HG03196 (cell line): ENCODE results near the gene UBASH3B.
A peak's percentile ranks its signal among the peaks of the same experiment; 100 is the strongest.
"Not testable (repeated sequence)": the region's sequence is repeated elsewhere in the genome, so short reads cannot be mapped to it uniquely, and the experiment has no call there.

Experiments
- ATAC-seq: cut with Tn5 transposase; IDR thresholded peaks from one replicate; pipeline ENCODE4 v1.9.1; 2021; ENCODE audit not compliant: unreplicated experiment

The UBASH3B gene, protein sequence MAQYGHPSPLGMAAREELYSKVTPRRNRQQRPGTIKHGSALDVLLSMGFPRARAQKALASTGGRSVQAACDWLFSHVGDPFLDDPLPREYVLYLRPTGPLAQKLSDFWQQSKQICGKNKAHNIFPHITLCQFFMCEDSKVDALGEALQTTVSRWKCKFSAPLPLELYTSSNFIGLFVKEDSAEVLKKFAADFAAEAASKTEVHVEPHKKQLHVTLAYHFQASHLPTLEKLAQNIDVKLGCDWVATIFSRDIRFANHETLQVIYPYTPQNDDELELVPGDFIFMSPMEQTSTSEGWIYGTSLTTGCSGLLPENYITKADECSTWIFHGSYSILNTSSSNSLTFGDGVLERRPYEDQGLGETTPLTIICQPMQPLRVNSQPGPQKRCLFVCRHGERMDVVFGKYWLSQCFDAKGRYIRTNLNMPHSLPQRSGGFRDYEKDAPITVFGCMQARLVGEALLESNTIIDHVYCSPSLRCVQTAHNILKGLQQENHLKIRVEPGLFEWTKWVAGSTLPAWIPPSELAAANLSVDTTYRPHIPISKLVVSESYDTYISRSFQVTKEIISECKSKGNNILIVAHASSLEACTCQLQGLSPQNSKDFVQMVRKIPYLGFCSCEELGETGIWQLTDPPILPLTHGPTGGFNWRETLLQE

DNA sequence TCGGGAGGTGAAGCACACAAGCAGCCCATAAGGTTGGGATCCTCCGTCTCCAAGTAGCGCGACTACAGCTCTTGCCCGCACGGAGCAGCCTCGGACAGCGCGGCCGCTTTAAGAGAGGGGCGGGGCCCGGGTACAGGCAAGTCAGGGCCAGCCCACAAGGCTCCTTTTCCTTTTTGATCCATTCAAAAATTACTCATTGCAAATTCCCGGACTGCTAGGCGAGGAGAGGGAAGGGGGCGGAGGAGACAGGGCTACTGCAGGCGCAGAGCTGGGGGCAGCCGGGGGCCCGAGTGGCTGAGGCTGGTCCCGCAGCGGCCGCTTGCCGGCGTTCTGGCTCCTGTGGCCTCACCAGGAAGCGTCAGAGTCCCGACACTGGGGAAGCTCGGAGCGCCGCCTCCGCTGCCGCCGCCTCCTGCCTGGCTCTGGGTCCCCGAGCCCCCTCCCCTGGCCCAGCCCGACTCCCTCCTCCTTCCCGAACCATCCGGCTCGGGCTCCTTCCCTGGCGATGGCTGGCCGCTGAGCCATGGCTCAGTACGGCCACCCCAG lies at the start of gene UBASH3B:
Gene UBASH3B (plus strand): TSS at position 196 of the 546 bp plus-strand sequence. CDS start 328 bp downstream, at position 524.
- ATAC-seq = peak; percentile 81

DNA sequence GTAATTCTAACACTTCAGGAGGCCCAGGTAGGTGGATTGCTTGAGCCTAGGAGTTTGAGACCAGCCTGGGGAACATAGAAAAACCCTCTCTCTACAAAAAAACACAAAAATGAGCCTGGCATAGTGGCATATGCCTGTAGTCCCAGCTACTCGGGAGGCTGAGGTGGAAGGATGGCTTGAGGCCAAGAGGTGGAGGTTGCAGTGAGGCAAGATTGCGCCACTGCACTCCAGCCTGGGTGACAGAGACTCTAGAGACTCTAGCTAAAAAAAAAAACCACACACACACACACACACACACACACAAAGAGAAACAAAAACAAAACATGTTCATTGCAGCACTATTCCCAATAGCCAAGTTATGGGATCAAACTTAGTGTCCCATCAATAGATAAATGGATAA lies 48.4 kb upstream of the UBASH3B start:
- ATAC-seq = not testable (repeated sequence)

DNA sequence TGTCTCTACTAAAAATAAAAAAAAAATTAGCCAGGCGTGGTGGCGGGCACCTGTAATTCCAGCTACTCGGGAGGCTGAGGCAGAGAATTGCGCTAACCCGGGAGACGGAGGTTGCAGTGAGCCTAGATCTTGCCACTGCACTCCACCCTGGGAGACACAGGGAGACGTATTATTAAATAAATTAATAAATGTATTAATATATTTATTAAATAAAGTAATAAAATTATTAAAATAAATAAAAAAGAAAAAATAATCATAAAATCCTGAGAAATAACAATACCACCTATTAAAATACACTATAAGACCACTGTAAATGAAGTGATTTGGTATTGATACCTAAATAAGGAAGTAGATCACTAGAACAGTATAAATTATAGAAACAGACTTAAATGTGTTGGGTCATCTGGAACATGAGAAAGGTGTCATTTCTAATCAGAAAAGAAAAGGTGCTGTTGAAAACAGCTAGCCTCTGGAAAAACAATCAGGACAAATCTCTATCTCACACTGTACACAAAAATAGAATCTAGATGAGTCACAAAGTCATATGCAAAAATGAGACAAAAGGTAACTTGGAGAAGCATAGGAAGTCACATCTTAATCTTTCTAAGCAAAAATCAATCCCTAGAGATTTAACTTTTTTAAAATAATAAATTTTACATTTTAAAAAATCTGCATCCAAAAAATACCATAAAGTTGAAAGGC lies 43.2 kb upstream of the UBASH3B start:
- ATAC-seq = no peak

DNA sequence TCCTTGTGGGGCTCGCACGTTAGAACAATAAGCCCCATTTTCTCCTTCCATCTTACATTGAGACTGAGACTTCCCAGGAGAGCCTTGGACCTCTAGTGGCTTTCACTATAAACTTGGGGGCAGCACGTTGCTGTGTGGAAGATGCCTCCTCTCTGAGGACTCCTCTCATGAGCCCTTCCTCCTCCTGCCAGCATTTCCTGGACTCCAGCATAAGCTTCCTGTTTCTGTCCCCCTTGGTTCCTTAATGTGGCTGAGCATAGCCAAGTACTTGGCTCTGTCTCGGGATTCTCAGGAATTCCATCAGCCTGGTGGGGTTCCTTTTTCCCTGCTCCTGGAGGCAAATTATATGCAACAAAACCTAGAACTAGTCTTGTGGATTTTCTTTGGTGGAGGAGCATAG lies 38.8 kb upstream of the UBASH3B start:
- ATAC-seq = no peak

DNA sequence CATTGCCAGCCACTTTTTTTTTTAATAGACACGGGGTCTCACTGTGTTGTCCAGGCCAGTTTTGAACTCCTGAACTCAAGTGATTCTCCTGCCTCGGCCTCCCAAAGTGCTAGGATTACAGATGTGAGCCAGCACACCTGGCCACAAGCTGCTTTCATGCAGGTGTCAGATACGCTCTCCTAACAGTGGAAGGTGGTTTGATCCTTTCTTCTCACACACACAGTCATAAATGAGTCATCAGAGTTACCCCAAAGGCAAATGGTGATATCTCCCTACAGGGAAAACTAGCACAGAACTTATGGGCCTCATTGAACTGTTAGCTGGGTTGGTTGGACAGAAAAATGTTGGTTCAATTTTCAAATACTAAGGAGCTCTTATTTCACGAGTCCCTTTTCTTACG lies 38.2 kb upstream of the UBASH3B start:
- ATAC-seq = no peak

DNA sequence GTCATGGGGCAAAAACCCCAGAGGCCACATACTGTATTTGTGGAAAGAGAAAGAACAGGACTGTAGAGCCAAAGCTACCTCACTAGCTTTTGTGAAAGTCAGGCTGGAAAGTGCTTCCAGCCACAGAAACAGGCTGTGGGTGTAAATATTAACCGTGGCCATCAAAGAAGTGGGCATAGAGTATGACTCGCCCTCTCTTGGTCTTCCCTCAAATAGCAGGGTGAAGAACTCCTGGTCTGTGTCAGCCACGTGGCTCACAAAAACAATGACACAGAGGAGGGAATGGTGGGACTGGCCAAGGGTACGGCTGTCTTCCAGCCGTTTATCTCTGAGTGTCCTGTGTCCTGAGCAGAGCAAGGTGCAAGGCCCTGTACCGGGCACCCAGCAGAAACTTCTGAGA lies 37.6 kb upstream of the UBASH3B start:
- no peak for ATAC-seq

DNA sequence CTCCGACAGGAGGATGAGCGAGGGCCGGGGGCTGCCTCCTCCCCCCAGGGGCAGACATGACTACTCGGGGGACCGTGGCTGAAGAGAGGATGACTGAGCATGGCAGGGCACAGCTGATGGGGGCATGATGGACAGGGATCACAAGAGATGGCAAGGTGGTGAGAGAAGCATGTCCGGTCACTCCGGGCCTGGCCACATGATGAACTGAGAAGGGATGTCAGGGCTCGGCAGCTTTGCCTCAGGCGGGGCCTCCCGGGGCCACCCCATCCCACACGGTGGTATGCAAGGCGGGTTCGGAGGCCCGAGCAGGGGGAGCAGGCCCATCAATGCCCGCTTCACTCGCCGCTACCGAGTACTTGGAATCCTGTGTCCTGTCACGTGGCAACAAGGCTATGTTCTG lies 36.6 kb upstream of the UBASH3B start:
- ATAC-seq = no peak

DNA sequence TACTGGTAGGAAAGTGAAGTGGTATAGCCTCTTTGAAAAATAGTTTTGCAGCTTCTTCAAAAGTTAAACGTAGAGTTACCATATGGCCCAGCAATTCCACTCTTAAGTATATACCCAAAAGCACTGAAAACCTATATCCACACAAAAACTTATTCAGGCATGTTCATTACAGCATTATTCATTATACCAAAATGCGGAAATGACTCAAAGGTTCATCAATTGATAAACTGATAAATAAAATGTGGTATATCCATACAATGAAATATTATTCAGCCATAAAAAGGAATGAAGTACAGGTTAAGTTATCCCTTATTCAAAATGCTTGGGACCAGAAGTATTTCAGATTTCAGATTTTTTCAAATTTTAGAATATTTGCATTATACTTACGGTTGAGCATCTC lies 35.8 kb upstream of the UBASH3B start:
- no peak for ATAC-seq

DNA sequence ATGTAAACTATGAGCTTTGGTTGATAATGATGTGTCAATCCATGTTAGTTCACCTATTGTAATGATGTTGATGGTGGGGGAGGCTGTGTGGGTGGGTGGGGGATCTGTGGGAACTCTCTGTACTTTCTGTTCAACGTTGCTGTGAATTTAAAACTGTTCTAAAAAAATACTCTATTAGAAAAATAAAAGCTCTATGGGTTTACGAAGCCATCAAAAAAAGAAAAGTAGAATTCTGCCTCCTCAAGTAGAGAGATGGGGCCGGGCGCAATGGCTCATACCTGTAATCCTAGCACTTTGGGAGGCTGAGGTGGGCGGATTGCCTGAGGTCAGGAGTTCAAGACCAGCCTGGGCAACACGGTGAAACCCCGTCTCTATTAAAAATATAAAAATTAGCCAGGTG lies 30.0 kb upstream of the UBASH3B start:
- not testable (repeated sequence) for ATAC-seq

DNA sequence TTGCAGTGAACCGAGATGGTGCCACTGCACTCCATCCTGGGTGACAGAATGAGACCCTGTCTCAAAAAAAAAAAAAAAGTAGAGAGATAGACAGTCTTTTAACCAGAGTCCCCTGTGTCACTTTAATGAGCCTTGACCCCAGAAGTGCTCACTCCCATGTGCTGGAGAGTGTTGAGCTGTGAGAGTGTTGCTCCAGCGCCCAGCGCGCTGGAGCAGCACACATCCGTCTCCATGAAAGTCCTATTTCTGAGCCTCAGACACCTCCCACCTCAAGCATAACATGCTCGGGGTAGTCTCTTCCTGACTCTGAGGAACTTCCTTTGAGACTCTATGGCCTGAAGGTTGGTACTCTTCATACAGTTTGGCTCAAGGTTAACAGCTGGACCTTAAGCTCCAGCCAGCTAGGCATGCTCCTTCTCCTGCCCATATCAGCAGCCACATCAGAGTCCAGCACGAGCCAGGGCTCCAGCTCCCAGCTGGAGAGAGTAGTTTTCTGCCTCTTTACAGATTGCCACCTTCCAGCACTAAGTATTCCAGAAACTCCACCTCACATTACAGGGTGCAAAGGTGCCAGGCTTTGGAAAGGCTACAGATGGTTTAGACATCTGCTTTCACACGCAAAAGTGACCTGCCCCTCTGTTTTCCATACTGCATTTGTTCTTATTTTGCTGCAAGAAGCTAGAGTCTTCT lies 29.4 kb upstream of the UBASH3B start:
- ATAC-seq = no peak

DNA sequence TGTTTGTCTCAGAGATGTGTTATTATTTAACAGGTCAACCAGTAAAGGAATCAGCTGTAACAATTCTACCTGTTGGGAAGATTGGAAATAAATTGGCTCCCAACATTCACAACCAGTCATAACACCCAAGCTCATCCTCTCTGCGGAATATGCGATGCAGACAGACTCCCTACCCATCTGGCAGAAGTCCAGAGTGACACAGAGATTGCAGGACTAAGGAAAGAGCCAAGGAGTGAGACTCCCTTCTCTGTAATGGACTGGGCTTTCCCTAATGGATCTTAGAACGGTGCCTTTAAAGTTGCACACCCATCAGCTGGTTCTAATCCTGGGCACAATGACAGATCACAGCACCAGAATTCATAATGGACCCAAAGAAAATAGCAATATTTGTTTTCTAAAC lies 27.8 kb upstream of the UBASH3B start:
- ATAC-seq = no peak

DNA sequence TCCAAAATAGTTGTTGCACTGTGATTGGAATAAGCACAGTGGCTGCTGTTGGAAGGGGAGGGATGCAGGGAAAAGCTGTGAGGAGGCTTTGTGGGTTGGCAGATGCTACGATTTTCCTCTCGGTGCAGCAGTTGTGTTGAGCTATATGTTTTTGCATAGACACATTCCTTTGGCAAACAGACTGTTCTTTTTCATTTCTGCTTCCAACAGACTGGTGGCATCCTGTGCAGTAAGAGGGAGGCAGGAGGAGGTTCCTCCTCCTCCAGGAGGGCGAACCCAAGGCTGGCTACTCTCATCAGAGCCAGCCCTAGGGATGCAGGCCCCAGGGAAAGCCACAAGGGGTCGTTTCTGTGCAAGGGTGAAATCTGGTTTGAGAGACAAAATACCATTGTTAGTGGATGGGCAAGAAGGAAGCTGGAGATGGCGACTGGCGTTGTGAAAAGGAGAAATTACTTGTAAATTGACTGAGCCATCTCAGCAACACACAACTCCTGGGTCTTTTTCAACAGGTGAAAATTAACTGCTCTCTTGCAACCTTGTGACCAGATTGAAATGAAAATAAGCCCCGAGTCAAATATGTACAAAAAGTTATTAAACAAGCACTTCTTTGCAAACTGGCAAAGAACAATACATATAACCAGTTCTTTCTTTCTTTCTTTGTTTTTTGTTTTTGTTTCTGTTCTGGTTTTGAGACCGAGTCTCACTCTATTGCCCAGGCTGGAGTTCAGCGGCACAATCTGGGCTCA lies 26.5 kb upstream of the UBASH3B start:
- ATAC-seq = no peak

DNA sequence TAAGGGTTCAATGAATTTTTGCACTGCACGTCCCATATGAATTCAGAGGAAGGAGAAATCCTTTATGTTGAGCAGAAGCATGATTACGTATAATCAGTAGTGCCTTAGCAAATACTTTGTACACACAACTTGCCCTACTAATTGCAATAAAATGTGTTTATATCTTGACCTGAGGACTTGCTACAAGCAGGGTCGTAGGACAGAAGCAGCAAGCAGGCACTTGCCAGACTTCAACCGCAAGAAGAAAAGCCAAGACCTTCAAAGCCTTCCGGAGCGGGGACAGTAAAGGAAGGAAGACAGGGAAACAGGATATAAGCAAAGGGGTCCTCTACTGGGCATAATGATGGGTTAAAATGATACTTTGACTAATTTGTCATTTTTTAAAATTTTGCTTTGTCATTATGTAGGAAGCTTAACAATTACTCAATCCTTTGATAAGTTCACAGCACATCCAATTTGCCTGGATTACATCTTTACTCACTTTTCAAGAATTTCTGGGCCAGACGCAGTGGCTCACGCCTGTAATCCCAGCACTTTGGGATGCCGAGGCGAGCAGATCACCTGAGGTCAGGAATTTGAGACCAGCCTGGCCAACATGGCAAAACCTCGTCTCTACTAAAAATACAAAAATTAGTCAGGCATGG lies 23.2 kb upstream of the UBASH3B start:
- no peak for ATAC-seq

DNA sequence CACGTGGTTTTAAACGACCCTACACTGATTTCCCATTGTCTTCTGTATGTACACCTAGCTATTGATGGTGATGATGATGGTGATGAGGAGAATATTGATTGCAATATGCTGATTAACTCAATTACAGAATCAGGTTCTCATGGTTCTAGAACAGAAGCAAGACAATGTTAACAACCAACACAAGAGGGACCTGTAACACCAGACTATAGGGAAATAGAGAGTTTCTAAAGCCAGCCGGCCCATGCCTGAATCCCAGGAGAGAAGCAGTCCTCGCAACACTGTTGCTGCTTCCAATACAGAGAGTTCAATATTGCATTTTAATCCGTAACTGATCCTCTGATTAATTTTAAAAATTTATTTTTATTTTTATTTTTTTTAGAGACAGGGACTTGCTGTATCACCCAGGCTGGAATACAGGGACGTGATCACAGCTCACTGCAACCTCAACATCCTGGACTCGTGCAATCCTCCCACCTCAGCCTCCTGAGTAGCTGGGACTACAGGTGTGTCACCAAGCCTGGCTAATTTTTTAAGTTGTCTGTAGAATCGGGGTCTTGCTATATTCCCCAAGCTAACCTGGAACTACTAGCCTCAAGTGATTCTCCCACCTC lies 22.2 kb upstream of the UBASH3B start:
- no peak for ATAC-seq

DNA sequence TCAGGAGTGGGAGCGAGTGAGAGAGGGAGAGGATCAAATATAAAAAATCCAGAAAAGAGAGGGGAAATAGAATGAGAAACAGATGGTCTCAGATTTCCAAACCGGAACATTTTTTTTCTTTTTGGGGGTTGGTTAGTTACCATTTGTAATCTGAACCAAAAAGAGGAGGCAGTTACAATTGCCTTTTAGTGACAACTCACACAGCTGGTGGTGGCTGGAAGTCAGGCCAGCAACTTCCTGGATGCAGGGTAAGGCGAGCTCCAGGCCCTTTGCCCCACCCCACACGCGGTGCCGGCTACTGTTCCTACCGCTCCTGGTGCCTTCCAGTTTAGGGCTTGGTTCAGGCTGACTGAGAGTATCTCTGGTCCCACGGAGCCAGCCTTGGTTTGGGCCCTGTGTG lies 21.0 kb upstream of the UBASH3B start:
- no peak for ATAC-seq

DNA sequence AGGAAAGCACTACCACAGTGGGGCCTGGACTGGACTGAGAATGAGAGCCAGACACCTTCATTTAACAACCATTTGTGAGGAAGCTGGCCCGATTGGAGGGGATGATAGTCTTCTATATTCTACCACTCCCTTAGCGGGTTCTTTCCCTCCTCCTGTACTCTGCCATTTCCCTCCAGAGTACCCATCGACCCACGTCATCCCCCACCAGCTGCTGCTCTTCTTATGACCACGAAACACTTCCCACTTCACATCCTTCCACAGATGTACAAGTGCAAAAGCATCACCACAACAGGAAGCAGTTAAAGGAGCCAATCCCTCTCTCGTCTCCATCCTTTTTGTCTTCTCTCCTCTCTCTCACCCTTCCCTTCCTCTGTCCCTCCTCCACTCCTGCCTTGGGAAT lies 18.0 kb upstream of the UBASH3B start:
- no peak for ATAC-seq

DNA sequence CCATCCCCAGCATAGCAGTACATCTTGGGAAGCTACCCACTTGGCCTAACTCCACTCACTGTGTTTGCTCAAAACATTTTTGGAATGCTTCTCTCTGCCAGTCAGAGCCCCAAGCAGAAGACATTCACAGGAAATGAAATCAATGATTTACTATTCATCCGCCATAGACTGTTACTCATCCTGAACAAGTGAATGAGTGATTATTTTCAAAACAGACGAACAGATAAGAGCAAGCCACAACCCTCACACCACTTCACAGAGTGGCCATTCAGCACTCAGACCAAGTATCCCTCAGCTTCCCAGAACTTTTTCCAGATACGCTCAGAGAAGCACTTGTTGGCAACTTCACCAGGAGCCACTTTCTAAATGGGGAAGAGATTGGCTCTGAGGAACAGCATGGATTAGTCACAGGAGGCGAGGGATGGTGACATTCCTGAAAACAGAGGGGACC lies 13.0 kb upstream of the UBASH3B start:
- ATAC-seq = no peak

DNA sequence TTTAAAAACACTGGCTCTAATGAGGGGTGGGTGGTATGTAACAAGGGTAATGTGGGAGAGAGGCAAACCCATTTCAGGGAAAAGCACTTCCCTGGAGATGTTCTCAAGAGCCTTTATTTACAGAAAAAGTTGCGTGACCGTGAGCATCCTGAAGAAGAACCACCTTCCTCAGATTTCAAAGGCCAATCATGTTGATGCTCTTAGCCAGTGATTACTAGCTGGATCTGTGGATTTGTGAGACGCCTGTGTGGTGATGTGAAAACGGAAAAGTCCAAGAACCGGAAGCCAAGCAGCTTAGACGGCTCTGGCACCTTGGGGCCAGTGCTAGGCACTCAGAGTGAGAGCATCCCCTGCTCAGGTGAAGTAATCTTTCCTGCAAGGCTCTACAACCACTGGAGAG lies 12.6 kb upstream of the UBASH3B start:
- ATAC-seq = no peak

DNA sequence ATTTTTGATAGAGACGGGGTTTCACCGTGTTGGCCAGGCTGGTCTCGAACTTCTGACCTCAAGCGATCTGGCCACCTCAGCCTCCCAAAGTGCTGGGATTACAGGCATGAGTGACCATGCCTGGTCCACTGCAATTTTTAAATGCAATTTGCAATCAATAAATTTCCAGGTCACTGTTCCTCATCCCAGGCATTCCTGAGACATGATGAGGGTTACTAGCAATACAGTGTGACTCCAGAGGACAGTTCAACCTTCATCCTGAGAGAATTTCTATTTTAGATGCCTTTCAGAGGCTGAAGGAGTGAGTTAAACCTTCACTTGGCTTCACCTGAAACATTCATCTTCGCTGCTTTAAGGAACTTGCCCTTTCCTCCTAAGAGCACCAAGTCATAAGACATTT lies 9.7 kb upstream of the UBASH3B start:
- ATAC-seq = no peak
